SU-DHL-6 (cell line): ENCODE measurements around the gene FXYD3.

Experiments
- EZH2phosphoT487 ChIP-seq: fragments of 200-600 bp; sonication (generic), shearing (Covaris generic); conservative IDR thresholded peaks from 2 replicates; pipeline ENCODE4 v1.6.1; 2018; ENCODE audit warnings: mild to moderate bottlenecking, antibody characterized with exemption, low read length, moderate library complexity, mixed read lengths
- TF ChIP-seq, protein P1 (sequence below): fragments of 200-600 bp; sonication (generic); IDR thresholded peaks from one replicate; pipeline ENCODE4 v1.5.1; 2017; ENCODE audit warnings: antibody characterized with exemption, mild to moderate bottlenecking, low read length, moderate library complexity; ENCODE audit not compliant: insufficient read depth, poor library complexity, severe bottlenecking

DNA sequence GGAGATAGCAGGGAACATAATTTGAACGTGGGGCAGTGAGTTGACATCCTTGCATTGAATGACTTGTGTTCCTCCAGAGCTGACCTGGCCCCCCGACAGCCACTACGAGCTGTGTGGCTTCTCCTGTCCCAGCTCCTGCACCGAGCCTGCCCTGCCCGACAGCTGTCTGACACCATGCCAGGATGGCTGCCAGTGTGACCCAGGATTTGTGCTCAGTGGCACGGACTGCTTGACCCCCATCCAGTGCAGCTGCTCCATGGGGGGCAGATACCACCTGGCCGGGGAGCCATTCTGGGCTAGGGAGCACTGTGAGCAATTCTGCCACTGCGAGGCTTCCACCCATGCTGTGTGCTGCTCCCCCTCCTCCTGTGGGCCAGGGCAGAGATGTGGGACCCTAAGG is 29.2 kb upstream of the FXYD3 start:
- TF ChIP-seq, protein P1, sequence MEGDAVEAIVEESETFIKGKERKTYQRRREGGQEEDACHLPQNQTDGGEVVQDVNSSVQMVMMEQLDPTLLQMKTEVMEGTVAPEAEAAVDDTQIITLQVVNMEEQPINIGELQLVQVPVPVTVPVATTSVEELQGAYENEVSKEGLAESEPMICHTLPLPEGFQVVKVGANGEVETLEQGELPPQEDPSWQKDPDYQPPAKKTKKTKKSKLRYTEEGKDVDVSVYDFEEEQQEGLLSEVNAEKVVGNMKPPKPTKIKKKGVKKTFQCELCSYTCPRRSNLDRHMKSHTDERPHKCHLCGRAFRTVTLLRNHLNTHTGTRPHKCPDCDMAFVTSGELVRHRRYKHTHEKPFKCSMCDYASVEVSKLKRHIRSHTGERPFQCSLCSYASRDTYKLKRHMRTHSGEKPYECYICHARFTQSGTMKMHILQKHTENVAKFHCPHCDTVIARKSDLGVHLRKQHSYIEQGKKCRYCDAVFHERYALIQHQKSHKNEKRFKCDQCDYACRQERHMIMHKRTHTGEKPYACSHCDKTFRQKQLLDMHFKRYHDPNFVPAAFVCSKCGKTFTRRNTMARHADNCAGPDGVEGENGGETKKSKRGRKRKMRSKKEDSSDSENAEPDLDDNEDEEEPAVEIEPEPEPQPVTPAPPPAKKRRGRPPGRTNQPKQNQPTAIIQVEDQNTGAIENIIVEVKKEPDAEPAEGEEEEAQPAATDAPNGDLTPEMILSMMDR: no peak
- no peak for TF ChIP-seq EZH2phosphoT487
